GM12874 (cell line): ENCODE measurements around the gene TINAGL1.

Experiments used
- TF ChIP-seq, protein P1 (sequence below): IDR thresholded peaks from 2 replicates; pipeline ENCODE4 v1.5.1; 2011; ENCODE audit warnings: low read depth, mild to moderate bottlenecking, control low read depth, low read length, moderate library complexity; ENCODE audit not compliant: insufficient read depth

Gene TINAGL1

DNA sequence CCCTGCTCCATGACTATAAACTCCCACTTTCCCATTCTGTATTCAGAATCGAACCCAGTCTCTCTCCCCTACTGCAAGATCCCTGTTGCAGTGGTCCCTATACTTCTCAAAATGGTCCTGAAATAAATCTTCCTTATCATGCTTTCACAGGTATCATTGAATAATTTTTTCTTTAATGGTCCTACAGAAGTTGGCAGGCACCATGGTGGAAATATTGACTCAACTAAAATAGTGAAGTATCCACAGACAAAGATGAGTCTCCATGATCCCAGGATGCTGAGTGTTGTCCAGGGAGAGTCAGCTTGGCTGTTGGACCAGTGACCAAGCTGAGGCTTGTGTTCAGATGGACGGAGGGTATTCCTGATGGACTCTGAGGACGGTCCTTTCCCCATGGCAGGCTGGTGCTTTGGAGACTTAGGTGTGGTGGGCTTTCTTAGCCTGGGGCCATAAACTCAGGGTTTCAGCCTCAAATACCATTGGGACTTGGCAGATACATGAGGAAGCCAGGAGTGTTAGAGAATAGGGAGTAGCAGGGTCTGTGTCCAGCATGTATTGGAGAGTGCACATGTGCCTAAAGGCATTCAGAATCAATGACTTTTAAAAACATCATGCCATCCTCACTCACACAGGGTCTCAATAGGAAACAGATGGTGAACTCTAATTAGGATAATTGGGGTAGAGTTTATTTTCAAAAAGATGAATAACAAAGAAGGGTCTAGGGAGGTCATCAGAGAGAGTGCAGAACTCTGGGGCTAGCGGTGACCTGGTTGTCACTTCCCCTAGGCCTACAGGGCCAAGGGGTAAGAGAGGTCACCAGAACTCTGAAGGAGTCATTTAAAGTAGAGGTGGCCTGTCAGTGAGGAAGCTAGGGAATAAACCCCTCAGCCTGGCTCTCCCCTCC is 19.8 kb downstream of the TINAGL1 start:
- TF ChIP-seq, protein P1, sequence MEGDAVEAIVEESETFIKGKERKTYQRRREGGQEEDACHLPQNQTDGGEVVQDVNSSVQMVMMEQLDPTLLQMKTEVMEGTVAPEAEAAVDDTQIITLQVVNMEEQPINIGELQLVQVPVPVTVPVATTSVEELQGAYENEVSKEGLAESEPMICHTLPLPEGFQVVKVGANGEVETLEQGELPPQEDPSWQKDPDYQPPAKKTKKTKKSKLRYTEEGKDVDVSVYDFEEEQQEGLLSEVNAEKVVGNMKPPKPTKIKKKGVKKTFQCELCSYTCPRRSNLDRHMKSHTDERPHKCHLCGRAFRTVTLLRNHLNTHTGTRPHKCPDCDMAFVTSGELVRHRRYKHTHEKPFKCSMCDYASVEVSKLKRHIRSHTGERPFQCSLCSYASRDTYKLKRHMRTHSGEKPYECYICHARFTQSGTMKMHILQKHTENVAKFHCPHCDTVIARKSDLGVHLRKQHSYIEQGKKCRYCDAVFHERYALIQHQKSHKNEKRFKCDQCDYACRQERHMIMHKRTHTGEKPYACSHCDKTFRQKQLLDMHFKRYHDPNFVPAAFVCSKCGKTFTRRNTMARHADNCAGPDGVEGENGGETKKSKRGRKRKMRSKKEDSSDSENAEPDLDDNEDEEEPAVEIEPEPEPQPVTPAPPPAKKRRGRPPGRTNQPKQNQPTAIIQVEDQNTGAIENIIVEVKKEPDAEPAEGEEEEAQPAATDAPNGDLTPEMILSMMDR, result no peak

DNA sequence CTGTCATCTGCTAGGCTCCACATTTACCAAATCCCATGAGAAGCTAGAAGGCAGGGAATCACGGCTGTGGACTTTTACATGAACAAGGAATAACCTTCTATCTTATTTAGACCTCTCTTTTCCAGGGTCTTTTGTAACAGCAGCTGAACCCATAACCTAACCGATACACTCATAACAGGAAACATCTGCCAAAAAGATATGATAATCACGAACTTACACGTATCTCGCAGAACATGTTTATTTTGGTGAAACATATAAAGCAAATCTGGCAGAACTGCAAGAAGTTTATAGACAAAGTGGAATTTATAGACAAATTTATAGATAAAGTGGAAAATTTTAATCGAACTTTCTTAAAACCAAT is 20.4 kb downstream of the TINAGL1 start:
- TF ChIP-seq, protein P1, result no peak

DNA sequence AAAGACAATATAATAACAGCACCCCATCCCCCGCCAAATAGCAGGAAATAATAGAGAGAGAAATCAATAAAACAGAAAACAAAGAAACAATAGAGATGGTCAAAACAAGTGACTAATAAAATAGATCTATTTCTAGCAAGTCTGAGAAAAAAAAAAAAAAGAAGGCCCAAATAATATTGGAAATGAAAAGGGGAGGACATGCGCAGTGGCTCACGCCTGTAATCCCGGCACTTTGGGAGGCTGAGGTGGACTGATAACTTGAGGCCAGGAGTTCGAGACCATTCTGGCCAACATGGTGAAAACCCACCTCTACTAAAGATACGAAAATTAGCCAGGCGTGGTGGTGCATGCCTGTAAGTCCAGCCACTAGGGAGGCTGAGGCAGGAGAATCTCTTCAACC is 22.7 kb downstream of the TINAGL1 start:
- TF ChIP-seq, protein P1, result no peak

DNA sequence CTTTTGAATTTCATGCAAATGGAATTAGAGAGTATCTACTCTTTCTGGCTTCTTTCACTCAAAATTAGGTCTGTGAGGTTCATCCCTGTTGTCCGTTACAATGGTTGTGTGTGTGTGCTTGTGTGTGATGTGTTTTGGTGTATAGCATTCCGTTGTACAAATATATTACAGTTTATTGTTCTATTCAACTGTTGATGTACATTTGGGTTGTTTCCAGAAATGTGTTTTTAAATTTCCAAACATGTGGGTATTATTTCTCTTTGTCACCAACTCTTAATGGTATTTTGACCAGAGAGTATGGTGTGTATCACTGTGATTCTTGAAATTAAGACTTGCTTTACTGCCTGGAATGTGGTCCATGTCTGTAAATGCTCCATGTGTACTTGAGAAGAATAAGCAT is 24.3 kb downstream of the TINAGL1 start:
- TF ChIP-seq, protein P1, result no peak

DNA sequence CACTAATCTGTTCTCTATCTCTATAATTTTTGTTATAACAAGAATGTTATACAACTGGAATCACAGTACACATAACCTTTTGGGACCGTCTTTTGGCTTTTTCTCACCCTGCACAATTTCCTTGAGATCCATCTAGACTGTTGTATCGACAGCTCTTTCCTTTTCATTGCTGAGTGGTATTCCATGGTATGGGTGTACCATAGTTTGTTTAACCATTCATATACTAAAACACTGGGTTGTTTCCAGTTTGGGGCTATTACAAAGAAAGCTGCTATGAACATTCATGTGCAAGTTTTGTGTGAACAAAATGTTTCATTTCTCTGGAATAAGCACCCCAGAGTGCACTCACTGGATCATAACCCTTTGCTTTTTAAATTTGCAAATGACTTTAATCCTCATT is 25.8 kb downstream of the TINAGL1 start:
- TF ChIP-seq, protein P1, result no peak

DNA sequence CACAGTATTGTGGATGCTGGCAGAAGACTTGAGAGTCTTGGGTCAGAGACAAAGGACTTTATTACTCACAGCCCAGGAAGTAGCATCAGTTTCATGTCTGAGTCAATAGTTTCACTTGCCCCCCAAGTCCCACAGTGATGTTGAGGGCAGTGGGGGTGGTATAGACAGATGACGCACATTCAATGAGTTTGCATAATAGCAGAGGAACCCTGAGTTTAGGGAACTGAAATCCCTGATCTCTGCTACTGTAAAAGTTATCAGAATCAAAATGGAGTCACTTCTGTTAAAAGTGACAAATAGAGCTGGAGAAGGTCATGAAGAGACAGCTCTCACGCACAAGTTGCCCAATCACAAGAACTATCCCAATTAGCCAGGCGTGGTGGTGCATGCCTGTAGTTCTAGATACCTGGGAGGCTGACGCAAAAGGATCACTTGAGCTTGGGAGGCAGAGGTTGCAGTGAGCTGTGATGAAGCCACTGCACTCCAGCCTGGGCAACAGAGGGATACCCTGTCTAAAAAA is 29.7 kb downstream of the TINAGL1 start:
- TF ChIP-seq, protein P1, result no peak

DNA sequence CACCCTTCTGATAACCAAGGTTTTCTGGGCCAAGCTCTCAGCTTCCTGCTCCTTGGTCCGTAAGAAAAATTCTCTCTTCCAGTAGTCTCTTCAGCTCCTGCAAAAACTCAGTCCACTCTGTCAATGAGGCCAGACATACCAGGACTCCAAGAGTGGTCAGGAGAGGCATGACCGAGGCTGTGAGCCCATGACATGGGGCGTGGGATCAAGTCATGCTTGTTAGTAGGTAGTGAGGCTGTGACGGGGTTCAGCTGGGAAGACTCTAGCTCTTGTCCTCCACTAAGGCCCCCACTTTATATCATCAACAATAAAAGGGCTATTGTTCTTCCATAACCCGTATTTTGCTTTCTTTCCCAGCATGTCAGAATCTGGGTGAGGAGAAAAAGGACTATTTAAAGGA is 31.0 kb downstream of the TINAGL1 start:
- TF ChIP-seq, protein P1, result no peak
